ENCODE measurements around the gene SERINC5. TPM values are rescaled to one million over a fixed set of nuclear protein-coding genes. Genes with fewer than 3 reads are reported as not detected.
A peak's percentile ranks its signal among the peaks of the same experiment; 100 is the strongest.
"Not testable (repeated sequence)": the region's sequence is repeated elsewhere in the genome, so short reads cannot be mapped to it uniquely, and the experiment has no call there.

The SERINC5 gene
- total and polyA plus RNA-seq, 12 donors = 2.3 to 21.9 (median 14.8) TPM

GRCh38 chr5:80154749-80155148 lies 101.1 kb downstream of the SERINC5 start:
- intact Hi-C loops (cut with DNase I) = loop anchor here in 1 of 10 donors (10.0 kb wide), 1 partner anchor 100 kb away; the partner anchor contains the start of gene SERINC5
- WGBS, 2 donors = 75 to 77% methylated on average over 4 of the region's 4 CpGs
- peak overlapping the region in 7 of 10 donors; percentile 4 to 68 (median 34) for H3K27ac ChIP-seq
- ATAC-seq (peak in 4 of 8 donors; percentile 26 to 66 (median 55)), DNase-seq (no peak)
- TF ChIP-seq, protein P1, sequence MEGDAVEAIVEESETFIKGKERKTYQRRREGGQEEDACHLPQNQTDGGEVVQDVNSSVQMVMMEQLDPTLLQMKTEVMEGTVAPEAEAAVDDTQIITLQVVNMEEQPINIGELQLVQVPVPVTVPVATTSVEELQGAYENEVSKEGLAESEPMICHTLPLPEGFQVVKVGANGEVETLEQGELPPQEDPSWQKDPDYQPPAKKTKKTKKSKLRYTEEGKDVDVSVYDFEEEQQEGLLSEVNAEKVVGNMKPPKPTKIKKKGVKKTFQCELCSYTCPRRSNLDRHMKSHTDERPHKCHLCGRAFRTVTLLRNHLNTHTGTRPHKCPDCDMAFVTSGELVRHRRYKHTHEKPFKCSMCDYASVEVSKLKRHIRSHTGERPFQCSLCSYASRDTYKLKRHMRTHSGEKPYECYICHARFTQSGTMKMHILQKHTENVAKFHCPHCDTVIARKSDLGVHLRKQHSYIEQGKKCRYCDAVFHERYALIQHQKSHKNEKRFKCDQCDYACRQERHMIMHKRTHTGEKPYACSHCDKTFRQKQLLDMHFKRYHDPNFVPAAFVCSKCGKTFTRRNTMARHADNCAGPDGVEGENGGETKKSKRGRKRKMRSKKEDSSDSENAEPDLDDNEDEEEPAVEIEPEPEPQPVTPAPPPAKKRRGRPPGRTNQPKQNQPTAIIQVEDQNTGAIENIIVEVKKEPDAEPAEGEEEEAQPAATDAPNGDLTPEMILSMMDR (IDR thresholded peaks at IDR 0.05) = no peak
- H3K9me3 ChIP-seq = no peaks in the 10 kb centered on the region
- peaks cover 0 to 64% (median 7%) of the 10 kb centered on the region in 9 donors for H3K36me3 ChIP-seq
- peaks cover 0 to 19% (median 10%) of the 10 kb centered on the region in 9 donors for H3K4me1 ChIP-seq
- no peak overlapping the region for H3K4me3 ChIP-seq
- no peaks in the 10 kb centered on the region for H3K27me3 ChIP-seq

GRCh38 chr5:80154289-80154688 lies 101.6 kb downstream of the SERINC5 start:
- intact Hi-C loops (cut with DNase I) = loop anchor here in 1 of 10 donors (10.0 kb wide), 1 partner anchor 101 kb away; the partner anchor contains the start of gene SERINC5
- peak in 2 of 8 donors; percentile 8 to 18 for ATAC-seq
- peaks cover 0 to 64% (median 7%) of the 10 kb centered on the region in 9 donors for H3K36me3 ChIP-seq
- DNase-seq, H3K9me3 ChIP-seq, H3K4me3 ChIP-seq, H3K27me3 ChIP-seq: not testable (repeated sequence)
- H3K27ac ChIP-seq = peak overlapping the region in 9 of 10 donors; percentile 13 to 68 (median 48)
- 83 to 90% methylated on average over 8 of the region's 8 CpGs for WGBS, 2 donors
- H3K4me1 ChIP-seq = peaks cover 0 to 23% (median 10%) of the 10 kb centered on the region in 9 donors

DNA sequence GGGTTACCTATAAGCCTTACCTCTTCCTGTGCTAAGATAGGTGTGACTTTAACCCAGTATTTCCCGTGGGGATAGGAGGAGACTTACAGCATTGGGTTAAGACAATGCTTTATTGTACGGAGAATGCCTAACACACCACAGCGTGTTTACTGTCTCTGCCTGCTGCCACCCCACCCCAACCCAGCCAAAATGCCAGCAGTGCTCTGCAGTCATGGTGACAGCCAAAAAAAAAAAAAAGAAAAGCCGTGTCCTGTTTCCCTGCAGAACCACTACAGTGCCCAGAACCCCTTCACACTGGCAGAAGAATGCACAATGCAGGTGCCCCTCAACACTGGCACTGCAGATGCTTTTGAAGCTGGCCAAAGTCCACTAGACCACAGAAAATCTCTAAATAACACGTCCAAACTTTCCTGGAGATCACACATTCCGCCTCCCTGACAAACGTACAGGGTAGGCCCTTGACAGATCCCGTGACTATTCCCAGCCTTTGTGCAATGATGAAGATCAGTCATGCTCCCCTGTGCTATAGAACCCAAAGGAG lies 102.2 kb downstream of the SERINC5 start:
- TF ChIP-seq, protein P1 (IDR thresholded peaks at IDR 0.05) = no peak
- Histone ChIP-seq H3K27me3 (no peaks in the 10 kb centered on the region), H3K27ac (peak overlapping the region in 9 of 10 donors; percentile 13 to 68 (median 48)), H3K36me3 (peaks cover 0 to 64% (median 7%) of the 10 kb centered on the region in 9 donors), H3K4me3 (no peak overlapping the region), H3K4me1 (peaks cover 0 to 24% (median 10%) of the 10 kb centered on the region in 9 donors), H3K9me3 (no peaks in the 10 kb centered on the region)
- intact Hi-C loops (cut with DNase I) = loop anchor here in 1 of 10 donors (10.0 kb wide), 1 partner anchor 101 kb away; the partner anchor contains the start of gene SERINC5
- DNase-seq (no peak), ATAC-seq (peak; percentile 6 to 75 (median 68))
- 47 to 53% methylated on average over 8 of the region's 8 CpGs for WGBS, 2 donors

DNA sequence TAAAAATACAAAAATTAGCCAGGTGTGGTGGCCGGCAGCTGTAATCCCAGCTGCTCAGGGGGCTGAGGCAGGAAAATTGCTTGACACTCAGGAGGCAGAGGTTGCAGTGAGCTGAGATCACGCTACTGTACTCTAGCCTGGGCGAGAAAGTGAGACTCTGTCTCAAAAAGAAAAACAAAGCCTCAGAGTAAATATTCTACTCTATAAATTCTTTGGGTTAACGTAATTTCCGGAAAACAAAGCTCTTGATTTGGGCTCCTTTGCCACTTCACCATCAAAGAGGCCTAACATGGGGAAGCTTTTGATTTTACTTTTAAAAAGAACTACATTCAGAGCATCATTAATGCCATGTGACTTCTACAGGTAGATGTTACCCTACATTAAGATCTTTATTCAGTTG lies 103.1 kb downstream of the SERINC5 start:
- H3K36me3 ChIP-seq = peaks cover 0 to 64% (median 7%) of the 10 kb centered on the region in 9 donors
- no peaks in the 10 kb centered on the region for H3K27me3 ChIP-seq
- H3K4me1 ChIP-seq = peaks cover 0 to 24% (median 10%) of the 10 kb centered on the region in 9 donors
- H3K27ac ChIP-seq = no peak overlapping the region
- 93 to 98% methylated on average over 5 of the region's 5 CpGs for WGBS, 2 donors
- TF ChIP-seq, protein P1 (IDR thresholded peaks at IDR 0.05) = no peak
- DNase-seq (no peak), ATAC-seq (no peak)
- intact Hi-C loops (cut with DNase I) = loop anchor here in 1 of 10 donors (10.0 kb wide), 1 partner anchor 102 kb away; the partner anchor contains the start of gene SERINC5
- H3K9me3 ChIP-seq = no peaks in the 10 kb centered on the region
- no peak overlapping the region for H3K4me3 ChIP-seq

DNA sequence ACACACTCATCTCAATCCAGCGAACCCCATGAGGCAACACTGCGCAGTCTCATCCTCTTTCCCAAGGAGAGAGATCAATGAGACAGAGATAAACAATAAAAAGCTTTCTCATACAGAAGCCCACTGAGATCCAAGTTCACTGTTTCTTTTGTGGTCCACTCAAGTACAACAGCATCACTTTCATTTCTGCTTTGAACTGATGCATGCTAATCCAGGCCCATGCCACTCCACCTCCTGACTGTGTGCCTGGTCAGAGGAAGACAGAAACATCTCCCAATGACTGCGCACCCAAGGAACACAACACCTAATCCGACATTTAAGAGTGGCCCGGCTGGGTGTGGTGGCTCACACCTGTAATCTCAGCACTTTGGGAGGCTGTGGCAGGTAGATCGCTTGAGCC lies 104.0 kb downstream of the SERINC5 start:
- Histone ChIP-seq H3K27me3 (no peaks in the 10 kb centered on the region), H3K27ac (no peak overlapping the region), H3K4me3 (no peak overlapping the region), H3K36me3 (peaks cover 0 to 64% (median 7%) of the 10 kb centered on the region in 9 donors), H3K9me3 (no peaks in the 10 kb centered on the region), H3K4me1 (peaks cover 0 to 32% (median 10%) of the 10 kb centered on the region in 9 donors)
- intact Hi-C loops (cut with DNase I) = loop anchor here in 1 of 10 donors (10.0 kb wide), 1 partner anchor 103 kb away; the partner anchor contains the start of gene SERINC5
- TF ChIP-seq, protein P1 (IDR thresholded peaks at IDR 0.05) = no peak
- no peak for DNase-seq
- no peak for ATAC-seq
- WGBS, 2 donors = 97 to 98% methylated on average over 6 of the region's 6 CpGs
